GM18873 (cell line): ENCODE measurements around the gene SLFN12L.
"Not testable (repeated sequence)": the region's sequence is repeated elsewhere in the genome, so short reads cannot be mapped to it uniquely, and the experiment has no call there.

Experiments
- ATAC-seq: cut with Tn5 transposase; IDR thresholded peaks from one replicate; pipeline ENCODE4 v1.9.1; 2021; ENCODE audit warnings: mild to moderate bottlenecking, moderate library complexity, moderate number of reproducible peaks; ENCODE audit not compliant: unreplicated experiment, low FRiP score

Gene SLFN12L

GRCh38 chr17:35499548-35499947, 37.9 kb downstream of the SLFN12L start:
- ATAC-seq = no peak

DNA sequence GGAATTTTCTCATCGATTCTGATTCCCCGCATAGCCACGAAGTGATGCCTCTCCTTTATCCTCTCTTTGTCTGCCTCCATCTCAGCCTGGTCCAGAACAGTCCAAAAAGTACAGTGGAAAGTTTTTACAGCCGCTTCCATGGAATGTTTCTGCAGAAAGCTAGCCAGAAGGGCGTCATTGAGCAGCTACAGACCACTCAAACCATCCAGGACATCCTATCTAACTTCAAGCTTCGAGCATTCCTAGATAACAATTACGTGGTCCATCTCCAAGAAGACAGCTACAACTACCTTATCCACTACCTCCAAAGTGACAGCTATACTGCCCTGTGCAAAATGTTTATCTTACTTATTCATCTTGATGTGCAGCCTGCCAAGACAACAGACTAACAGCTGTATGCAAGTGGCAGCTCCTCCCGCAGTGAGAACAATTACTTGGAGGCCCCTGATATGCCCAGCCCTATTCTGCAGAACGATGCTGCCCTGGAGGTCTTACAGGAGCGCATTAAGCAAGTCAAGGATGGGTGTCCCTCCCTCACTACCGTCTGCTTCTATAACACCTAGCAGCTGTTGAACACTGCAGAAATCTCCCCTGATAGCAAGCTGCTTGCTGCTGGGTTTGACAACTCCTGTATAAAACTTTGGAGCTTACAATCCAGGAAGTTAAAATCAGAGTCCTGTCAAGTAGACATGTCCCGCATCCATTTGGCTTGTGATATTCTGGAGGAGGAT, 38.9 kb downstream of the SLFN12L start:
- ATAC-seq = no peak

DNA sequence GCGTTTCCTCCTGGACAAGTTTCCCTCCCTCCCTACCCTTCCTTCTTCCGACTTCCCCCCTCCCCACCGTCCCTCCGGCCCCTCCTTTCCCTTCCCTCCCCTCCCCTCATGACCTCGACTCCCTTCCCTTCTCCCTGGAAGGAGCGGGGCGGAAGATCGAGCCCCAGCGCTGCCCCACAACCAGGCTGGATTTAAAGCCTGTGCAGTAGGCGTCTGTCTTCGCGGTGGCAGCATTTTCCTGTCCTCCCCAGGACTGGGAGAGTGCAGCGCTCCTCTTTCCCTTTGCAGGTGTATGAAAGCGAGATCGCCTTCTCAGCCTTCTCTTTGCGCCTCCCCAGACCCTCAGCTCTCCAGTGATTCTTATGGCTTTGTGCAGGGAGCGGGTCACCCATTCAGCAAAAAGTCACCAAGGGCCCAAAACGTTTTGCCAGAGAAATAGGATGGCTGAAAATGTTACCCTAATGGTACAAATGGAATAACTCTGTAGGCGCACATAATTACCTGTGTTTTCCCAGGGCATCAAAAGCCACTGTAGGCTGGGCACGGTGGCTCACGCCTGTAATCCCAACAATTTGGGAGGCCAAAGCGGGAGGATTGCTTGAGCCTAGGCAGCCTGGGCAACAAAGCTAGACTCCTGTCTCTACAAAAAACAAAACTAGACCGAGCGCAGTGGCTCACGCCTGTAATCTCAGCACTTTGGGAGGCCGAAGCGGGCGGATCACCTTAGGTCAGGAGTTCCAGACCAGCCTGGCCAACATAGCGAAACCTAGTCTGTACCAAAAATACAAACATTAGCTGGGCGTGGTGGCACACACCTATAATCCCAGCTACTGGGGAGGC, 40.8 kb downstream of the SLFN12L start:
- no peak for ATAC-seq

DNA sequence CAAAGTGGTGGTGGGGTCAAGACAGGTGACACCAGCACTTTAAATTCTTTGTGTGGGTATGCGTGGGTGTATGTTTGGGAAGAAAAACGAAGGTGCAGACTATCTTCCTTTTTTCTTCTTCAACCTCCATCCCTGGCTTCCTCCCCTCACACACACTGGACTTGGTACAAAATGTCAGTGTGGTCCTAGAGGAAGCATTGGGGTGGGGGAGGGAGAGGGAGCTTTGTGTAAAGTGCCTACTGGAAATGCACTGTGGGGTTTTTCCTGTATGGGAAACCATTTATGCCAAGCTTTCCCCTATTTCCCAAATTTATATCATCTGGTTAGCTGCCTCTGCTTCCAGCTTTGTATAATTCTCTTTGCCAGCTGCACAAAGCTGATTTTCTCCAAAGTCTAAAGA, 44.4 kb downstream of the SLFN12L start:
- no peak for ATAC-seq

DNA sequence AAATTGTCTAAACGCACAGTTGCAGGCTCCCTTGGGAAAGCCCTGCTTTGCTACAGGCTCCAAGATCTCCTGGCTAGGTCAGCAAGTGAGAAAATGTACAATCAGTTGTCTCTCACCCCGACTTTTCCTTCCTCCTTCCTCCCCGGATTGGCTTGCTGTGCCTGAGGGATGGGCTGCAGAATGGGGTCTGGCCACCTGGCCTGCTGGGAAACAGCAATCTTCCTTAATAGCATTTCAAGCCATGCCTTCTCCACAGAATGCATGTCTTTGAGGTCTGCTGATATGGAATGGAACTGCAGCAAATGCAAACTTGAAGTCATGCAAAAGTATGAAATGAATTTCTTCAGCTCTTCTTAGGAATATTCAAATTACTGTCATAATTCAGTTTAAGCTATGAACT, 46.1 kb downstream of the SLFN12L start:
- no peak for ATAC-seq

- ATAC-seq = no peak
These were observed 47.5 kb downstream of the SLFN12L start for GRCh38 chr17:35489944-35490343.

- no peak for ATAC-seq
These were observed 48.5 kb downstream of the SLFN12L start for GRCh38 chr17:35488991-35489390.

DNA sequence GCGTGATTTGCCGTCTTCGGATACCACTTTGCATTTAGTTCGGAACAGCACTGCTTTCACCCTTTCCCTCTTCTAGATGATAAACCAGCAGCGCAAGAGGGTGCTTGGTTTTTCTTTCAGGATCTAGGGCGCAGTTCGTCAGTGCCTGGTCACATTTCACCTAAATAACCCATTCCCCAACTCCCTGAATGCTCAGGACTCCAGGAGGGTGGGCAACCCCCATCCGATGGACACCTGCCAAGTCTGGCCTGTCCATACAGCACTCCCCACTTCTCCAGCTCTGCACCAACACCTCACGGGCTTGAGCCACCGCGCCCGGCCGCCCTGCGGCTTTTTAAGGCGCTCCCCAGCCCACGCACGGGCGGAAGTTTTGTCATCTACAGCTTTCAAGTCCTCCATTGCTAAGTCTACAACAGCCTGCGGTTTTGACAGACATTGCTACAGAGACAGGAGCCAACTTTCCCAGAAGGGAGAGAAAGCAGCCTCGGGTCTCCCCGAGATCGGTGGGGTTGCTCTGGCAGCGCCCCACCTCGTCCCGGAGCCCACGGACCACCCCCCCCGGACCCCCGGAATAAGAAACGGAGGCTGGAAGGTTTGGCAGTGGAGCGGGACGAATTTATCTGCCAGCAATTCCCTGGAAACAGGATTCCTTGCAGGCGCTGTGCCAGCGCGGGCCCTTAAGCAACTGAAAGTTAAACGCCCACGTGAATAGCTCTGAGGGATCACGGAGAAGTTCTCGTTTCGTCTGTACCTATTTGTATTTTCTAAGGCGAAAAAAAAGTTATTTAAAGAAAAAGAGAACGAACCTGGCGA, 50.4 kb downstream of the SLFN12L start:
- ATAC-seq = no peak

GRCh38 chr17:35479271-35479670, 58.2 kb downstream of the SLFN12L start:
- ATAC-seq = no peak

- no peak for ATAC-seq
These were observed 60.2 kb downstream of the SLFN12L start for GRCh38 chr17:35477248-35477647.

DNA sequence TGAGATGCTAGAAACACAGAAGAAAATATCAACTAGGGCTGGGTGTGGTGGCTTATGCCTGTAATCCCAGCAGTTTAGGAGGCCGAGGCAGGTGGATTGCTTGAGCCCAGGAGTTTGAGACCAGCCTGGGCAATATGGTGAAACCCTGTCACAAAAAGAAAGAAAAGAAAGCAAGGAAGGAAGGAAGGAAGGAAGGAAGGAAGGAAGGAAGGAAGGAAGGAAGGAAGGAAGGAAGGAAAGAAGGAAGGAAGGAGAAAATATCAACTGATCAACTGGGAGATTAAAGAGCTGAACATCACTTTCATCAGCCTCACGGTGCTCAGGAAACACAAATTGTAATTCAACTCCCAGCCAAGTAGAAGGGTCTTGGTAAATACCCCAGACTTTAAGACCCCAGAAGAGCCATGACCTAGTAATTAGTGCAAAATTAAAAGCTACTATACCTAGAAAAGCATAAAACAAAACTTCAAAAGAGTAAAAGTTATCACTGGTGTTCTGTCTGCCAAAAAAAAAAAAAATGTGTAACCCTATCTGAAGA, 61.1 kb downstream of the SLFN12L start:
- no peak for ATAC-seq

GRCh38 chr17:35468475-35468874, 69.0 kb downstream of the SLFN12L start:
- ATAC-seq = no peak

DNA sequence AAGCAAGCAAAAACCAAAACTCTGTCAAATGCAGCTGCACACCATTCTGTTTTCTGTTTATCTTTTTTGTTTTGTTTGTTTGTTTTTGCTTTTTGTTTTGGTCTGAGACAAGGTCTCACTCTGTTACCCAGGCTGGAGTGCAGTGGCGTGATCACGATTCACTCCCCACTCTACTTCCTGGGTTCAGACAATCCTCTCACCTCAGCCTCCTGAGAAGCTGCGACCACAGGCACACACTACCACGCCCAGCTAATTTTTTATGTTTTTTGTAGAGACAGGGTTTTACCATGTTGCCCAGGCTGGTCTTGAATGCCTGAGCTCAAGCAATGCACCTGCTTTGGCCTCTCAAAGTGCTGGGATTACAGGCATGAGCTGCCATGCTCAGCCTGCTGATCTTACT, 69.7 kb downstream of the SLFN12L start:
- no peak for ATAC-seq

- peak; percentile 76 for ATAC-seq
These were observed 77.1 kb downstream of the SLFN12L start for GRCh38 chr17:35460354-35460851.

DNA sequence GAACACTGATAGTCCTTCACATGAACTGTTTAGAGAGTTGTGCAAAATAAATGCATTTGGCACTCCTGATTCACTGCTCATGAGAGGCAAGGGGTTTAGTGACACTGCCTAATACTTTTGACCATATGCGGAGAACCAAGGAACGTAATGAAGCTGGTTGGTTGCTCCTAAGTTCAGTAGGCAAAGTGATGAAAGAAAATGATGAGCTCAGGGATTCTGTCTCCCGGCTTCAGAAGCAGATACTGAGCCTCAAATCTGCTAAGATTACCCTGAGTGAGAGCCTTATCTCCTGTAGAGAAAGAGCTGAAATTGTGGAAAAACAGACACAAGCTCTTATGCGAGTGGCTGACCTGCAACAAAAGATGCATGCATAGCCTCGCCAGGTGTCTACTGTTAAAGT, 83.4 kb downstream of the SLFN12L start:
- not testable (repeated sequence) for ATAC-seq

DNA sequence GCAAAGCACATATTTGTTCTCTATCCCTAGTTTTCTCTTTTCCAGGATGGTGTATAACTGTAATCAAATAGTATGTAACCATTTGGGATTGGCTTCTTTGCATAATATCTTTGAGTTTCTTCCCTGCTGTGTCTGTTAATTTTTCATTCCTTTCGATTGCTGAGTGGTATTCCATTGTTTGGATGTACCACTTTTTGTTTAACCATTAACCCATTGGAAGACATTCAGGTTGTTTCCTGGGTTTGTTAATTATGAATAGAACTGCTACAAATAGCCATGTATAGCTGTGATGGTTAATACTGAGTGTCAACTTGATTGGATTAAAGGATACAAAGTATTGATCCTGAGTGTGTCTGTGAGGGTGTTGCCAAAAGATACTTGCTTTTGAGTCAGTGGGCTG, 84.3 kb downstream of the SLFN12L start:
- no peak for ATAC-seq

DNA sequence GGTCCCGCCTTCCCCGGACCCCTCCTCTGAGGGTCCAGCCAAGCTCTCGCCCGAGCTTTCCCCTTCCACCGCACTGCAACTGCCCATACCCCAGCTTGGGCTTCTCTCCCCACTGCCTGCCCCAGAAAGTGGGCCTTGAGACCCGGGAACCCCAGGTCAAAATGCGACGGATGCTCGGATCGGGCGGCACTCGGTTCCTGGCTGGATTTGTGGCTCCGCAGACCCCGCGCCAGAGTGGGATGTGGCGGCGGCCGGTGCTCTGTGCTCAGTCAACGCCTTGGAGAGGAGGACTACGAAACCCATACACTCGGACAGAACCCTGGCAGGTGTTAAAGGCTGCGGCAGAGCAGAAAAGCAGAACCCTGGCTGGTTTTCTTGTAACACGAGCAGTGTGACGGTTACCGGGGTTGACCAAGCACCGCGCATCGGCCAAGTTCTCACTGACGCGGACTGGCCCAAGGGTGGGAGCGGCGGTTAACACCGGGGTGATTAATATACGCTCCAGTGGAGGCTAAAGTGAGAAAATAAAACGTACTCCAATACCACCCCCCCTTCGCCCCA, 88.0 kb downstream of the SLFN12L start:
- ATAC-seq = no peak

GRCh38 chr17:35448899-35449227, 88.6 kb downstream of the SLFN12L start:
- no peak for ATAC-seq

DNA sequence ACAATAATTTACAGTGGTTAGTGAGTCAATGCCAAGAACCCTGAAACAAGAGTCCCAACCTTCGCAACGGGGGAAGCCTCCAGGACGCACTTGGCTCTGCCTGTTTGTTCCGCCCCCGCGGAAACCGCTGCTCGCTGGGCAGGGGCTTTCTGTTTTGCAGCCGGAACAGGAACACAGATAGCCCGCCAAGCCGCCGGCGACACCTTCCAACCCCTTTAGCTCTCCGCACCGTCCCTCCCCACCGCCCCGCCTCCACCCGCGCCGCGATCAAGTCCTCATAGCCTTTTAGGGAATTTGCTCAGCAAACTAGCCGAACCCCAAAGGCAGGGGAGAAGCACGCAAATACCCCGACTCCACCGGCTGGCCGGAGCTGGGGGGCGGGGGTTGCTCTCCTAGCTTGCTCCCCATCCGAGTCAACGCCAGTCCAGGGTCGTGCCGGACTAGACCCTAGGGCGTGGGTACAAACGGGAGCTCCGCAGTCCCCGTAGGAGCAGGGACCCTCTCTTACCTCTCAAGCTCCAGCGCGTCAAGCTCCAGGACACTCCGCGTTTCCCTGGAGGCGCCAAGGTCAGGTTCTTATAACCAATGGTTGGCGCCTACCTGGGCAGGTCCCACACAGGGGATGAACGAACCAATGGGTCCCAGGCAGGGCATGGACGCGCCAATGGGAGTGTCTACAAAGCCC, 89.1 kb downstream of the SLFN12L start, which contains the start of gene SLFN13:
Gene SLFN13 (minus strand): TSS at position 553 of the 685 bp plus-strand sequence. CDS start 3,086 bp downstream, outside the sequence.
- ATAC-seq = peak; percentile 60

DNA sequence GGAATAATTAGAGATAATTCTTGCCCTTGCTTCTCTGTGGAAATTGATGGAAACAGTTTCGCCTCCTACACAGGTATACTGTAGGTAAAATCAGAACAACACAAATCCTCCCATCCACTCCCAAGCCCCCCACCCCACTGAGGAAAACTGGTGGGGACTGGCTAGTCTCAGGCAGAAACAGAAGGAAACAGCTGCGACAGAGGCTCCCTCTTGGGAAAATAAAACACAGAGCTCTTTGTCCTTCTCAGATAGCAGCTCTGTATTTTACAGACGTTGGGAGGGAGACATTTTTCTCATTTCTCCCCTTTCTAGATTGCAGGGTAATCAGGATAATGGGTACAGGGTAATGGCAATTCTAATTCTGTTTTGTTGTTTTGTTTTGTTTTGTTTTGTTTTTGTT, 90.0 kb downstream of the SLFN12L start:
- ATAC-seq = no peak
